ENCODE data around the gene KIF1A.

GRCh38 chr2:240732911-240733622 is 87.0 kb downstream of the KIF1A start:
- TF ChIP-seq POLR2A (IDR thresholded peaks at IDR 0.05; ENCODE audit: low read depth, low read length) (no peak), POLR2AphosphoS5 (IDR thresholded peaks at IDR 0.05; ENCODE audit: low read depth, low read length) (no peak)
